Heart right ventricle (tissue), 16 donors: ENCODE data around the gene CPNE4. TPM values are rescaled to one million over a fixed set of nuclear protein-coding genes. Genes with fewer than 3 reads are reported as not detected.

Experiments
- ATAC-seq, 8 donors: fragments of 200-7000 bp; cut with Tn5 transposase; one replicate each; pipeline ENCODE4 v1.9.1; 2020; ENCODE audit warnings: mild to moderate bottlenecking in 8 of 8, moderate library complexity in 8 of 8, moderate number of reproducible peaks in 1 of 8
- DNase-seq, 2 donors: peaks; one replicate each; pipeline ENCODE4 v3.0.0-alpha.2; 2020
- H3K27ac ChIP-seq, 10 donors: fragments of 200-600 bp; sonication (generic) in 2 of 10; one replicate each; pipeline versions ENCODE4 v1.5.0 to v1.8.0; 2020 to 2022; ENCODE audit warnings: mild to moderate bottlenecking in 3 of 10
- H3K27me3 ChIP-seq, 7 donors: fragments of 200-600 bp; one replicate each; pipeline ENCODE4 v1.8.0; 2021 to 2022; ENCODE audit warnings: mild to moderate bottlenecking in 2 of 7
- H3K36me3 ChIP-seq, 9 donors: fragments of 200-600 bp; sonication (generic) in 1 of 9; one replicate each; pipeline versions ENCODE4 v1.5.0 to v1.8.0; 2020 to 2022; ENCODE audit warnings: mild to moderate bottlenecking in 2 of 9
- H3K4me1 ChIP-seq, 9 donors: fragments of 200-600 bp; sonication (generic) in 1 of 9; one replicate each; pipeline versions ENCODE4 v1.5.0 to v1.8.0; 2020 to 2022; ENCODE audit warnings: mild to moderate bottlenecking in 4 of 9
- H3K4me3 ChIP-seq, 10 donors: fragments of 200-600 bp; sonication (generic) in 2 of 10; one replicate each; pipeline versions ENCODE4 v1.5.0 to v1.8.0; 2020 to 2022; ENCODE audit warnings: mild to moderate bottlenecking in 7 of 10, moderate library complexity in 2 of 10
- H3K9me3 ChIP-seq, 11 donors: fragments of 200-600 bp in 10 of 11; sonication (generic) in 2 of 11; one replicate each; pipeline versions ENCODE4 v1.5.0 to v1.8.0; 2013 to 2022; ENCODE audit warnings: mild to moderate bottlenecking in 2 of 11, control low read depth in 1 of 11, moderate library complexity in 1 of 11
- WGBS, 2 donors: extraction: QIAGEN DNeasy Blood & Tissue Kit; methylation state at CpG; one replicate each; pipeline ENCODE4 v1.1.7; 2013; ENCODE audit warnings: inconsistent platforms in 1 of 2; 5-methylcytosine and 5-hydroxymethylcytosine counted together
- intact Hi-C, 10 donors: fragments of 100-400 bp; cut with DNase I; formaldehyde crosslinking; loops; one replicate each; pipeline versions ENCODE4 v1.11.1 to v1.14.2; 2022
- polyA plus RNA-seq, 2 donors: library from polyadenylated mRNA; stranded (reverse); fragments of 200-250 nt; gene quantifications; one replicate each; pipeline ENCODE4 v1.2.3, GENCODE V29; 2013
- total RNA-seq, 10 donors: library from RNA; stranded (reverse); fragmentation: NEBNext Ultra II Directional in 3 of 10; extraction: Animal tissue kit (Norgen Biotek cat#: 25700) in 3 of 10; gene quantifications; one replicate each; pipeline versions ENCODE4 v1.2.1 to v1.2.4, GENCODE V29; 2021 to 2023
- TF ChIP-seq, protein P1 (sequence below), 9 donors: fragments of 200-600 bp; sonication (generic) in 2 of 9; IDR thresholded peaks; one replicate each; pipeline versions ENCODE4 v1.5.0 to v1.8.0; 2021 to 2022; ENCODE audit warnings: antibody characterized with exemption in 9 of 9, mild to moderate bottlenecking in 5 of 9, moderate library complexity in 1 of 9
- donor health status: Arrhythmogenic right ventricular cardiomyopathy.
- donor health status: ischemic (EF 13 %, LVEDD 7.1; RV severe dilation, severe dysfunction).
- donor health status: healthy with polysubstance abuse.
- donor health status: DM: no; HTN: yes; CAD: no.
- donor health status: DM: no; HTN: no; CAD: no.
- donor health status: ischemic (EF 25% LVEDD 6.9; RV normal size, moderate dysfunction).
- donor health status: ischemic (EF 25% LVEDD 5.7; RV mildly dilated, moderate dysfunction).
- donor health status: healthy.
- donor health status: DM: yes; HTN: yes; CAD: no.
- donor health status: Ischemic cardiomyopathy.
- donor health status: ischemic (EF 35%, LVEDD 5.7; RV mildly dilated, moderate dysfunction).
- donor health status: nonischemic (EF 11% LVEDD 7.7; RV severe dilation, severe dysfunction).
- donor health status: DM: yes; HTN: yes; CAD: no.
- donor health status: PGD.
- donor health status: ischemic (EF 29% LVEDD 5.4; RV normal size, mild dysfunction).
- donor health status: nonischemic (EF 23%, LVEDD 6.1; RV moderate dilation, normal function).

CPNE4 gene
- total and polyA plus RNA-seq, 12 donors, result 1.5 to 116 (median 24.8) TPM

- DNase-seq, result no peak
- TF ChIP-seq, protein P1, sequence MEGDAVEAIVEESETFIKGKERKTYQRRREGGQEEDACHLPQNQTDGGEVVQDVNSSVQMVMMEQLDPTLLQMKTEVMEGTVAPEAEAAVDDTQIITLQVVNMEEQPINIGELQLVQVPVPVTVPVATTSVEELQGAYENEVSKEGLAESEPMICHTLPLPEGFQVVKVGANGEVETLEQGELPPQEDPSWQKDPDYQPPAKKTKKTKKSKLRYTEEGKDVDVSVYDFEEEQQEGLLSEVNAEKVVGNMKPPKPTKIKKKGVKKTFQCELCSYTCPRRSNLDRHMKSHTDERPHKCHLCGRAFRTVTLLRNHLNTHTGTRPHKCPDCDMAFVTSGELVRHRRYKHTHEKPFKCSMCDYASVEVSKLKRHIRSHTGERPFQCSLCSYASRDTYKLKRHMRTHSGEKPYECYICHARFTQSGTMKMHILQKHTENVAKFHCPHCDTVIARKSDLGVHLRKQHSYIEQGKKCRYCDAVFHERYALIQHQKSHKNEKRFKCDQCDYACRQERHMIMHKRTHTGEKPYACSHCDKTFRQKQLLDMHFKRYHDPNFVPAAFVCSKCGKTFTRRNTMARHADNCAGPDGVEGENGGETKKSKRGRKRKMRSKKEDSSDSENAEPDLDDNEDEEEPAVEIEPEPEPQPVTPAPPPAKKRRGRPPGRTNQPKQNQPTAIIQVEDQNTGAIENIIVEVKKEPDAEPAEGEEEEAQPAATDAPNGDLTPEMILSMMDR (IDR thresholded peaks at IDR 0.05), result no peak
- Histone ChIP-seq H3K4me3 (no peak overlapping the region), H3K9me3 (no peaks in the 10 kb centered on the region), H3K27me3 (peaks cover 0 to 5% (median 0%) of the 10 kb centered on the region in 7 donors), H3K27ac (no peak overlapping the region), H3K36me3 (no peaks in the 10 kb centered on the region), H3K4me1 (no peaks in the 10 kb centered on the region)
- no peak for ATAC-seq
- intact Hi-C loops, result no loop called here
- WGBS, 2 donors, result 50 to 74% methylated on average over 2 of the region's 2 CpGs
Observed at GRCh38 chr3:131702146-131702545, 332.7 kb downstream of the CPNE4 start.

DNA sequence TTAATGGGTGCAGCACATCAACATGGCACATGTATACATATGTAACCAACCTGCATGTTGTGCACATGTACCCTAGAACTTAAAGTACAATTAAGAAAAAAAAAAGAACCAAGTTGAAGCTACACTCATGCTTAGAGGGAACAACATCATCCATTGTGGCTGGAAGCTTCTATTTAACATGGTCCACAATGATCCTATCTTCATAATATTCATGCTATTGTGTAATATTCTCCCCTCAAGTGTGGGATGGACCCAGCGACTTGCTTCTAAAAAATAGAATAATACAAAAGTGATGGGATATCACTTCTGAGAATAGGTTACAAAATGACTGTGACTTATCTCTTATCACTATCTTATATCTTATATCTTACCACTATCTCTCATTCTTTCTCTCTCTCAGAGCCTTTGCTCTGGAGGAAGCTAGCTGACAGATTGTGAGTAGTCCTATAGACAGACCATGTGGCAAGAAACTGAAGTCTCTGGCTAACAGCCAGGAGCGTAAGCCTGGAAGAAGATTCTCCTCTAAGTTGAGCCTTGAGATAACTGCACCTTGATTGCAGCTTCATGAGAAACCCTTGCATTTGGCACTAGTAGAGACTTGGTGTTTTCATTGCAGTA lies 333.6 kb downstream of the CPNE4 start:
- TF ChIP-seq, protein P1 (IDR thresholded peaks at IDR 0.05), result no peak
- no peak for DNase-seq
- 29 to 82% methylated on average over 2 of the region's 2 CpGs for WGBS, 2 donors
- Histone ChIP-seq H3K9me3 (no peaks in the 10 kb centered on the region), H3K4me1 (no peaks in the 10 kb centered on the region), H3K27me3 (no peaks in the 10 kb centered on the region), H3K27ac (no peak overlapping the region), H3K4me3 (no peak overlapping the region), H3K36me3 (no peaks in the 10 kb centered on the region)
- intact Hi-C loops, result no loop called here
- no peak for ATAC-seq

DNA sequence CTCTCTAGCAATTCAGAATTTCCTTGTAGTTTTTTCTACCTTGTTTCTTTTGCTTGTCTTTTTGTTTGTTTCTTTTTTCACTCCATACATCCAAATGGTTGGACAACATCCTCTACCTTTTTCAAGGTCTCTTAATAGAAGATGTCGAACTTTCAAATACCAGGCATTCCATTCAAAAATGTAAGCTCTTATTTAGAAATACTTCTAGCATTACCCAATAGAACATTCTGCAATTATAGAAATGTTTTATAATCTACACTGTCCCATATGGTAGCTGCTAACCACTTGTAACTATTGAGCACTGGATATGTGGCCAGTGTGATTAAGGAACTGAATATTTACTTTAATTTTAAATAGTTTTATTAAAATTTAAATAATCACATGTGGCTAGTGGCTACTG lies 335.8 kb downstream of the CPNE4 start:
- no peak for ATAC-seq
- H3K27ac ChIP-seq, result no peak overlapping the region

DNA sequence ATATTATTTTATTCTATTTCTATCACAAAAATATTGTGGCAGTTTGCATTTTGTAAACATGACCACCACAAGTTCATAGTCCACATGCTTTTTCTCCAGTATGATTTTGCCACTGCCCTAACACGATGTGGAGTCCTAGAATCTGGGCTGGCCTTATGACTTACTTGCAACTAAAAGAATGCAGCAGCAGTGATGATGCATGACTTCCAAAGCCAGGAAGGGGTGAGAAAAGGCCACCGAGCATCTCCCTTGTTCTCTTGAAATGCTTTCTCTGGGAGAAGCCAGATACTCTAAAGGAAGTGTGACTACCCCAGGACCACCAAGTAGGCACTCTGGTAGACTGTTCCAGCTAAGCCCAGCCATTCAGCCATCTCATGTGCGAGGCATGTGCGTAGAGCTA lies 340.4 kb downstream of the CPNE4 start:
- TF ChIP-seq, protein P1 (IDR thresholded peaks at IDR 0.05), result no peak
- intact Hi-C loops, result no loop called here
- Histone ChIP-seq H3K27me3 (no peaks in the 10 kb centered on the region), H3K36me3 (no peaks in the 10 kb centered on the region), H3K4me3 (no peak overlapping the region), H3K4me1 (no peaks in the 10 kb centered on the region), H3K9me3 (no peaks in the 10 kb centered on the region), H3K27ac (no peak overlapping the region)
- no peak for ATAC-seq
- no peak for DNase-seq
- 80 to 90% methylated on average over 4 of the region's 4 CpGs for WGBS, 2 donors

More for the DNA sequence above, 335.8 kb downstream of the CPNE4 start:
- no peak for DNase-seq
- Histone ChIP-seq H3K4me3 (no peak overlapping the region), H3K4me1 (no peaks in the 10 kb centered on the region), H3K27me3 (no peaks in the 10 kb centered on the region), H3K36me3 (no peaks in the 10 kb centered on the region), H3K9me3 (no peaks in the 10 kb centered on the region)
- intact Hi-C loops, result no loop called here
- 53 to 76% methylated on average over 1 of the region's 1 CpG for WGBS, 2 donors
- TF ChIP-seq, protein P1 (IDR thresholded peaks at IDR 0.05), result no peak
